Osteocyte (in vitro differentiated cells): ENCODE measurements around the gene GRID1. TPM values are rescaled to one million over a fixed set of nuclear protein-coding genes. Genes with fewer than 3 reads are reported as not detected.

Experiments
- DNase-seq: peaks from one replicate; pipeline ENCODE4 v3.0.0; 2021; ENCODE audit warnings: mixed read lengths; ENCODE audit not compliant: unreplicated experiment; ENCODE audit errors: extremely low spot score
- H3K27ac Mint-ChIP-seq: one replicate; pipeline ENCODE4 v1.8.0; 2021; ENCODE audit warnings: mild to moderate bottlenecking, mixed read lengths; ENCODE audit not compliant: unreplicated experiment
- H3K27me3 Mint-ChIP-seq: one replicate; pipeline ENCODE4 v1.8.0; 2021; ENCODE audit warnings: mixed read lengths; ENCODE audit not compliant: unreplicated experiment
- H3K36me3 Mint-ChIP-seq: one replicate; pipeline ENCODE4 v1.8.0; 2021; ENCODE audit warnings: mixed read lengths; ENCODE audit not compliant: unreplicated experiment
- H3K4me1 Mint-ChIP-seq: one replicate; pipeline ENCODE4 v1.8.0; 2021; ENCODE audit warnings: mixed read lengths; ENCODE audit not compliant: unreplicated experiment
- H3K4me3 Mint-ChIP-seq: one replicate; pipeline ENCODE4 v1.8.0; 2021; ENCODE audit warnings: mild to moderate bottlenecking, moderate library complexity, mixed read lengths; ENCODE audit not compliant: unreplicated experiment
- H3K9me3 Mint-ChIP-seq: one replicate; pipeline ENCODE4 v1.8.0; 2021; ENCODE audit warnings: mixed read lengths; ENCODE audit not compliant: unreplicated experiment
- CTCF ChIP-seq: fragments of 200-600 bp; sonication (generic); IDR thresholded peaks from 2 replicates; pipeline ENCODE4 v1.5.0; 2021; ENCODE audit warnings: antibody characterized with exemption, mild to moderate bottlenecking, moderate library complexity
- total RNA-seq: library from RNA; stranded (reverse); gene quantifications from 2 replicates; pipeline ENCODE4 v1.2.1, GENCODE V29; 2021

GRID1 gene
- total RNA-seq, 1 donor from 2014 or later, result 0.11 TPM

GRCh38 chr10:85858776-85859515 lies 507.6 kb downstream of the GRID1 start:
- Mint-ChIP-seq H3K36me3 (no peaks in the 10 kb centered on the region), H3K4me3 (no peak overlapping the region), H3K9me3 (peaks cover 12% of the 10 kb centered on the region), H3K27ac (no peak overlapping the region), H3K4me1 (no peaks in the 10 kb centered on the region), H3K27me3 (no peaks in the 10 kb centered on the region)
- TF ChIP-seq CTCF, result no peak
- no peak for DNase-seq

GRCh38 chr10:85857791-85858190 lies 508.8 kb downstream of the GRID1 start:
- Mint-ChIP-seq H3K4me3 (no peak overlapping the region), H3K27ac (no peak overlapping the region), H3K36me3 (no peaks in the 10 kb centered on the region), H3K27me3 (no peaks in the 10 kb centered on the region), H3K4me1 (no peaks in the 10 kb centered on the region), H3K9me3 (peaks cover 17% of the 10 kb centered on the region)
- TF ChIP-seq CTCF, result no peak
- DNase-seq, result no peak

- Mint-ChIP-seq H3K36me3 (no peaks in the 10 kb centered on the region), H3K4me3 (no peak overlapping the region), H3K27ac (no peak overlapping the region), H3K9me3 (peaks cover 17% of the 10 kb centered on the region), H3K27me3 (no peaks in the 10 kb centered on the region), H3K4me1 (no peaks in the 10 kb centered on the region)
- peak; percentile 79 for DNase-seq
- TF ChIP-seq CTCF, result no peak
Observed at GRCh38 chr10:85857305-85857704, 509.3 kb downstream of the GRID1 start.

DNA sequence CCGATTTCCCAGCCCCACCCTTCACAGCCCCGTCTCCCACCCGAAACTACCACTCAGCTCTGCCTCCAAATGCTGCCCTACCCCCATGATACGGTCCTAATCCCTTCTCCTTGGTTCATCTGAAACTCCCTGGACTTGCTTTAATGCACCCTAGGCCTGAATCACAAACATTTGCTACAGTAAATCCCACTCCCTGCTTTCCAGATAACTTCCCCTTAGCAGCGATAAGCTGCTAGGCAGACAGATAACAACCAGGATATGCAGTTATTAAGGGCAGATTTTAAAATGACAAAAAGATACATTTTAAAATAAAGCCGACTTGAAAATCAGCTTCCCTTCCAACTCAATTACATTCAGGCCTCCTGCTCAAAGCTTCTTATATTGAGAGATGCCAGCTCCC lies 514.7 kb downstream of the GRID1 start:
- DNase-seq, result no peak
- Mint-ChIP-seq H3K4me1 (peaks cover 4% of the 10 kb centered on the region), H3K9me3 (peaks cover 23% of the 10 kb centered on the region), H3K36me3 (no peaks in the 10 kb centered on the region), H3K4me3 (no peak overlapping the region), H3K27me3 (no peaks in the 10 kb centered on the region), H3K27ac (no peak overlapping the region)
- TF ChIP-seq CTCF, result no peak

DNA sequence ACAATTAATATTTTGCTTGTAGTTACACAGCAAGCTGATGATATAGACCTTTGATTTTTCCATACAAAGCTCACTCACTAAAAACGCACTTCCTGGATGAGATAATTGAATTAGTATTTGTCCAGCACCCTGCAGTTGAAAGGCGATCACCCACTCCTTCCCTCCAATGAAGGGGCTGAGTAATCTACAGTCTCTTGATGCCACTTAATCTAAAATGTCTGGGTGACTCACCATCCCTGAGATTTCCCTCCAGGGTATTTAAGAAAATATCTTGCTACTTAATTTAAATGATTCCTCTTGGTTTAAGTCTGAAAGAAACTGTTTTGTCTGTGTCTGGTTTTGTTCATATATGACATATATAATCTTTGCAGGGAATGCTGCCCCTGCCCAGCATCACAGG lies 515.3 kb downstream of the GRID1 start:
- peaks cover 4% of the 10 kb centered on the region for H3K4me1 Mint-ChIP-seq
- DNase-seq, result no peak
- no peaks in the 10 kb centered on the region for H3K36me3 Mint-ChIP-seq
- H3K9me3 Mint-ChIP-seq, result peaks cover 22% of the 10 kb centered on the region
- no peak overlapping the region for H3K27ac Mint-ChIP-seq
- no peak for TF ChIP-seq CTCF
- no peaks in the 10 kb centered on the region for H3K27me3 Mint-ChIP-seq
- H3K4me3 Mint-ChIP-seq, result no peak overlapping the region
